D721Med (cell line): ENCODE results near the gene DCUN1D4.

Experiments
- DNase-seq: peaks from one replicate; pipeline ENCODE4 v3.0.0; 2011; ENCODE audit warnings: low spot score; ENCODE audit not compliant: insufficient read length
- FAIRE-seq: peaks from 2 replicates; lab custom pipeline; 2011; peaks lifted over from hg19 to GRCh38; lab: Jason Lieb, UNC
- TF ChIP-seq, protein P1 (sequence below): IDR thresholded peaks from 2 replicates; pipeline ENCODE4 v1.5.1; 2012; ENCODE audit warnings: mild to moderate bottlenecking, control low read depth; ENCODE audit not compliant: insufficient read depth; ENCODE audit errors: missing control alignments

DCUN1D4 gene

DNA sequence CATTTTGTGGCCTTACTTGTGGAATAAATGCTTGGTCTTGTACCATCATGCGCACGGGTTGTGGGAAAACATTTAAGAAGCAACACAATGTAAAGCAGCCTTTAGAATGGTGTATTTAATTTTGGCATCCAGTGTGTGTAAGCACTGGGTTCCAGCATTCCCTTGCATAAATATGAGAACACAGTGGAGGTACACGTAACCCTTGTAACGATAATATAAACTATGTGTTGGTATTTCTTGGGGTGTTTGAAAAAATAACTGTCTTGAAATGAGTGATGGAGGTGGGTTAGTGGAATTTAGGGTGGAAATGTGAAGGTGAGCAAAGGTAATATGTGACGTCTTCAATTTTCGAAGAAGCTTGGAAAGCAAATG is 2.1 kb downstream of the DCUN1D4 start:
- FAIRE-seq: no peak
- TF ChIP-seq, protein P1, sequence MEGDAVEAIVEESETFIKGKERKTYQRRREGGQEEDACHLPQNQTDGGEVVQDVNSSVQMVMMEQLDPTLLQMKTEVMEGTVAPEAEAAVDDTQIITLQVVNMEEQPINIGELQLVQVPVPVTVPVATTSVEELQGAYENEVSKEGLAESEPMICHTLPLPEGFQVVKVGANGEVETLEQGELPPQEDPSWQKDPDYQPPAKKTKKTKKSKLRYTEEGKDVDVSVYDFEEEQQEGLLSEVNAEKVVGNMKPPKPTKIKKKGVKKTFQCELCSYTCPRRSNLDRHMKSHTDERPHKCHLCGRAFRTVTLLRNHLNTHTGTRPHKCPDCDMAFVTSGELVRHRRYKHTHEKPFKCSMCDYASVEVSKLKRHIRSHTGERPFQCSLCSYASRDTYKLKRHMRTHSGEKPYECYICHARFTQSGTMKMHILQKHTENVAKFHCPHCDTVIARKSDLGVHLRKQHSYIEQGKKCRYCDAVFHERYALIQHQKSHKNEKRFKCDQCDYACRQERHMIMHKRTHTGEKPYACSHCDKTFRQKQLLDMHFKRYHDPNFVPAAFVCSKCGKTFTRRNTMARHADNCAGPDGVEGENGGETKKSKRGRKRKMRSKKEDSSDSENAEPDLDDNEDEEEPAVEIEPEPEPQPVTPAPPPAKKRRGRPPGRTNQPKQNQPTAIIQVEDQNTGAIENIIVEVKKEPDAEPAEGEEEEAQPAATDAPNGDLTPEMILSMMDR: no peak
- DNase-seq: no peak

DNA sequence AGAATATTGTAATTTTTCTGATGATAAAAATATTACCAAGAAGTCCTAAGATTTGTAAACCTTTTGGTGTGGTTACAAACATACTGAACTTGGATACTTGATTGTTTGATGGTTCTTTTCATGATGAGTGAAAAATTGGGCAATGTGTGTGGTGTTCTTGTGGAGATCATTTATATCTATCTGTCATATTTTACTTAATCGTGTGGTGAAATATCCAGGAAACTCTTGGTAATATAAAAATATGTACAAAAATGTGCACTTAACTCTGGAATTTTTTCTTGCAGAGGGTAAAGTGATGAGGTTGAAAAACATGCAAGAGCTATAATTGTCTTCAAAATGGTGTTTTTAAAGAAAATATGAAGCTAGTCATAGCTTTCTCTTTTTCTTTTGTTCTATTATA is 2.8 kb downstream of the DCUN1D4 start:
- DNase-seq: no peak
- TF ChIP-seq, protein P1: no peak
- no peak for FAIRE-seq

DNA sequence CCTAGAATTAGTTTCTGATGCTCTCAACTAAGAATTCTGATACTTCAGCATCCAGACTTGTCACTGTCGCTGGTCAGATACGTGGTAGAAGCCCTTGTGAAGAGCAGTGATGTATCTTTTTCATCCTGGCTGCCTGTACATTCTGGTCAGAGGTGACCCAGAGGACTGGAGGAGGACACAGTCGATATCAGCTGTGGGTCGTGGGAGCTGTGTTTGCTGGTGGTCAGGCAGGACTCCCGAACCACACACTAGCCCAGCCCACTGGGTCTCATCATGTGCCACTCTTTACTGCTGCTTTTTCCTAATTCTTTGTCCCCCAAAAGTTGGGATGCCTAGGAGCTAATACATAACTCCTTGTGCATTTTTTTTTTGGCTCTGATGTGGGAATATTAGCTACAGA is 6.5 kb downstream of the DCUN1D4 start:
- DNase-seq: no peak
- TF ChIP-seq, protein P1: no peak
- no peak for FAIRE-seq

DNA sequence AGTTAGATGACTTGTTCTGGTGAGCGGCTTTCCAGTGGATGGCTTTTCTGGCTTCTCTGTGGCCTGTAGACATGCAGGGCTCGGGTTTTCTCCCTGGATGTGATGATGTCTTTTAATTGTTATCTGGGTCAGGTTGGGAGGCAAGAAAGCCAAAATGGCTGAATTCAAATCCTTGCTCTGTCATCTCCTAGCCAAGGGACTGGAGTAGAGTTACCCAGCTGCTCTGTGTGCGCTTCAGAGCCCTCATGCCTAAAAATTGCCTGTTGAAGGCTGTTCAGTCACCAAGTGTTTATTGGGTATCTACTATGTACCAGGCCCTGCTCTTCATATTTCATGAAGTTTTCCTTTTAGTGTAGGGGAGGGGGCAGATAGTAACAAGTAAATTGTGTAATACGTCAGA is 7.3 kb downstream of the DCUN1D4 start:
- DNase-seq (no peak), FAIRE-seq (no peak)
- TF ChIP-seq, protein P1: no peak

DNA sequence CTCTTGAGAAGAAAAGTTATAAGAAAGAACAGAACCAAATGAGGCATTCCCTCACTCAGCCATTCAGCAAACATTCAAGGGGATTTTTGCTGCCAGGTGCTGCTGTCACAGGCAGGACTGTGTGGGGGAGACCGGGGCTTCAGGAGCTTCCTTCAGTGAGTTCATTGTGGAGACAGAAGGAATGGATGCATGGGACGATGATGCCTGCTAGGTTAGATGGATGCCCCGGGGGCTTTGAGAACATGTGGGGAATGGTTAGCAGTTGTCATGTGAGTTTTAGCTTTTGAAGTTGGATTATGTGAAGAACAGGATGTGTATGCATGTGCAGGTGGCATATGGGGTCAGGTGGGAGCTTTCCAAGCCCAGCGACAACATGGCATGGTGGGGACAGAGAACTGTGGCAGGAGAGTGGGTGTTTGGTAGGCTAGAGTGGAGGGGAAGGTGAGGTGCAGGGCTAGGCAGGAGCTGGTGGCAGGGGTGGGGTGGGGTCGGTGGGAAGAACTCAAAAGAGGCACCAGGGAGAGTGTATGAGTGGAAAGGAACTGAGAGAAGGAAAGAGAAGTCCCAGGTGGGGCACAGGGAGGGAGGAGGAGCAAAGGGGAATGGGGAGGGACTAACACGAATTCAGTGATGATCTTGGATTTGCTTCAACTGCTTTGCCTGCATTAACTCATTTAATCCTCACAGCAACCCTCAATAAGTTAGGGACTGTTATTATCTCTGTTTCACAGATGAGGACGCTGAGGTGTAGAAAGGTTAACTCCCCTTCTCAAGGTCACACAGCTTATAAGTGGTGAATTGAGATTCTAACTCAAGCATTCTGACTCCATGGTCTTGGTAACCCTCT is 8.4 kb downstream of the DCUN1D4 start:
- FAIRE-seq: no peak
- DNase-seq: no peak

DNA sequence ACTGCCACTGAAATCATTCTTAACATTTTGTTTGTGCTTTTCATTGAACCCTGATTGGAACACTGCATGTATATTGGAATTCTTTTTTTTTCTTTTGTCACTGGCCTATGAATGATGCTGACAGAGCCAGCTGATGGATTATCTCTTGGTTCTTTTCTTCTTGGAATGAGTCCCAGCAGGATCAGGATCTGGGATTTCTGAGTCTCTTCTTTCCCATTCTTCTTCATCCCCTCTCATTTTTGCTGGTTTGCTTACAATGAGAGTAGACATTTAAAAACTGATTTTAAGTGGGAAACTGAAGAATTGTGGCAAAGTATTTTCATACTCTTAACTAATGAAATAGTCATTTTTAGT is 9.0 kb downstream of the DCUN1D4 start:
- FAIRE-seq: no peak
- TF ChIP-seq, protein P1: no peak
- no peak for DNase-seq

More for the DNA sequence above, 8.4 kb downstream of the DCUN1D4 start:
- TF ChIP-seq, protein P1: no peak

DNA sequence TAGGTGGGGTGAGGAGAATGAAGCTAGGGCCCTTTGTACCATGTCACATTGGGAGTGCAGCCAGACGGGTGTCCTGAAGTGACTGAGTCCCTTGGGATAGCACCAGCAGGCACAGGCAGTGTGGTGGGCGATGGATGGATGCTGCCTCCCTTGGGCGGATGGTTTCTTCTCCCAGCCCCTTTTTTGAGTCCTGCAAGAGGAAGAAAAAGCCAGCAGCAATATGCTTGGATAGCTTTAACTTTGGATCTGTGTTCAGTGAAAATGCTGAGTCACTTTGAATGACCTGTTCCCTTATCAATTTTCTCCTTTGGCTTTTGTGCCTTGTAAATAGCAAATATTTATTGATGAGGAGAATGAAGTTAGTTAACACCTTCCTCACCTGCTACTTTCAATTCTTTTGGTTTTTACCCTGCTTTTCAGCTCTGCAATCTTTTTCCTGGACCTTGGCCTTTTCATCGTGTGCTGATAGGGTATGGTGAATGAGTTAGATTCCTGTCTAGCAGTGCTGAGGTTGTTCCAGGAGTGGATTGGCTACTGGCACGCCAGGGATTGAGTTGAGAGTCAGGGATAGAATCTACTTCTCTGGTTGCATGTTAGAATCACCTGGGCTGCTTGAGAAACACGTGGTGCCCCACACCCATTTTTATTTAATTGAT is 10.2 kb downstream of the DCUN1D4 start:
- no peak for FAIRE-seq
- TF ChIP-seq, protein P1: no peak
- no peak for DNase-seq
